Esophagus (tissue), 2 donors: Measurements from ENCODE around the gene SLC12A2. TPM values are rescaled to one million over a fixed set of nuclear protein-coding genes. Genes with fewer than 3 reads are reported as not detected.

ENCODE experiments used
- H3K27ac ChIP-seq, 2 donors: one replicate each; pipeline ENCODE4 v1.5.1; 2013; ENCODE audit warnings: low read depth in 2 of 2, mild to moderate bottlenecking in 2 of 2, inconsistent platforms in 1 of 2, low read length in 1 of 2, moderate library complexity in 1 of 2
- H3K27me3 ChIP-seq, 2 donors: one replicate each; pipeline ENCODE4 v1.6.1; 2013; ENCODE audit warnings: low read length in 2 of 2, control low read depth in 1 of 2, mild to moderate bottlenecking in 1 of 2; ENCODE audit not compliant: insufficient read depth in 2 of 2, control insufficient read depth in 1 of 2
- H3K36me3 ChIP-seq, 2 donors: one replicate each; pipeline ENCODE4 v1.6.1; 2013; ENCODE audit warnings: low read length in 1 of 2; ENCODE audit not compliant: control insufficient read depth in 2 of 2, insufficient read depth in 2 of 2
- H3K4me1 ChIP-seq, 2 donors: one replicate each; pipeline ENCODE4 v1.6.1; 2013; ENCODE audit warnings: low read length in 1 of 2; ENCODE audit not compliant: control insufficient read depth in 2 of 2, insufficient read depth in 2 of 2
- H3K4me3 ChIP-seq, 2 donors: one replicate each; pipeline ENCODE4 v1.5.1; 2013; ENCODE audit warnings: low read length in 2 of 2, mild to moderate bottlenecking in 2 of 2, low read depth in 1 of 2, moderate library complexity in 1 of 2
- H3K9me3 ChIP-seq, 2 donors: one replicate each; pipeline ENCODE4 v1.6.1; 2013; ENCODE audit warnings: mild to moderate bottlenecking in 2 of 2, low read depth in 1 of 2, low read length in 1 of 2, moderate library complexity in 1 of 2; ENCODE audit not compliant: control insufficient read depth in 2 of 2, insufficient read depth in 1 of 2
- WGBS, 2 donors: extraction: QIAGEN DNeasy Blood & Tissue Kit; methylation state at CpG; one replicate each; pipeline ENCODE4 v1.1.7; 2013; 5-methylcytosine and 5-hydroxymethylcytosine counted together
- polyA plus RNA-seq, 2 donors: library from polyadenylated mRNA; stranded (reverse); fragments of 200-250 nt; gene quantifications; one replicate each; pipeline ENCODE4 v1.2.3, GENCODE V29; 2013
- donor health status: healthy with polysubstance abuse.
- donor health status: Bipolar disorder and iron deficiency.

Gene SLC12A2
- polyA plus RNA-seq, 2 donors = 1.2 to 2.0 TPM

GRCh38 chr5:128074171-128074570 is 9.4 kb upstream of the SLC12A2 start:
- Histone ChIP-seq H3K36me3 (no peaks in the 10 kb centered on the region), H3K27ac (no peak overlapping the region), H3K27me3 (no peaks in the 10 kb centered on the region), H3K4me3 (no peak overlapping the region), H3K9me3 (no peaks in the 10 kb centered on the region), H3K4me1 (no peaks in the 10 kb centered on the region)

- H3K4me3 ChIP-seq = no peak overlapping the region
- H3K27ac ChIP-seq = no peak overlapping the region
- no peaks in the 10 kb centered on the region for H3K9me3 ChIP-seq
- no peaks in the 10 kb centered on the region for H3K27me3 ChIP-seq
- no peaks in the 10 kb centered on the region for H3K4me1 ChIP-seq
- no peaks in the 10 kb centered on the region for H3K36me3 ChIP-seq
Measured at GRCh38 chr5:128074953-128075352, 8.6 kb upstream of the SLC12A2 start.

- H3K4me1 ChIP-seq = peaks cover 0 to 1% of the 10 kb centered on the region in 2 donors
- H3K9me3 ChIP-seq = no peaks in the 10 kb centered on the region
- 80 to 97% methylated on average over 2 of the region's 2 CpGs for WGBS, 2 donors
- H3K4me3 ChIP-seq = no peak overlapping the region
- no peaks in the 10 kb centered on the region for H3K27me3 ChIP-seq
- no peak overlapping the region for H3K27ac ChIP-seq
- no peaks in the 10 kb centered on the region for H3K36me3 ChIP-seq
Measured at GRCh38 chr5:128077526-128077925, 6.0 kb upstream of the SLC12A2 start.

- H3K4me1 ChIP-seq = peaks cover 0 to 9% of the 10 kb centered on the region in 2 donors
- no peak overlapping the region for H3K27ac ChIP-seq
- H3K27me3 ChIP-seq = no peaks in the 10 kb centered on the region
- peak overlapping the region in 1 of 2 donors; percentile 88 for H3K4me3 ChIP-seq
- no peaks in the 10 kb centered on the region for H3K9me3 ChIP-seq
- WGBS, 2 donors = 47 to 54% methylated on average over 5 of the region's 5 CpGs
- H3K36me3 ChIP-seq = no peaks in the 10 kb centered on the region
Measured at GRCh38 chr5:128081111-128081851, 2.3 kb upstream of the SLC12A2 start.

GRCh38 chr5:128082551-128083032 is 974 bp upstream of the SLC12A2 start:
- no peaks in the 10 kb centered on the region for H3K36me3 ChIP-seq

GRCh38 chr5:128083811-128084227 is 253 bp downstream of the SLC12A2 start:
- Histone ChIP-seq H3K9me3 (no peaks in the 10 kb centered on the region), H3K27me3 (no peaks in the 10 kb centered on the region), H3K4me1 (peaks cover 0 to 9% of the 10 kb centered on the region in 2 donors), H3K4me3 (peak overlapping the region; percentile 88 to 100), H3K36me3 (no peaks in the 10 kb centered on the region), H3K27ac (peak overlapping the region; percentile 97 to 99)
- WGBS, 2 donors = 0 to 1% methylated on average over 26 to 53 of the region's 53 CpGs

More at GRCh38 chr5:128082551-128083032, 974 bp upstream of the SLC12A2 start:
- Histone ChIP-seq H3K27ac (peak overlapping the region; percentile 97 to 99), H3K4me1 (peaks cover 0 to 9% of the 10 kb centered on the region in 2 donors), H3K4me3 (peak overlapping the region; percentile 88 to 100), H3K27me3 (no peaks in the 10 kb centered on the region), H3K9me3 (no peaks in the 10 kb centered on the region)
- 0% methylated on average over 25 of the region's 25 CpGs for WGBS, 2 donors

GRCh38 chr5:128084228-128085167 is 932 bp downstream of the SLC12A2 start:
- H3K4me3 ChIP-seq = peak overlapping the region; percentile 88 to 100
- no peaks in the 10 kb centered on the region for H3K27me3 ChIP-seq
- peak overlapping the region; percentile 97 to 99 for H3K27ac ChIP-seq
- no peaks in the 10 kb centered on the region for H3K9me3 ChIP-seq
- H3K36me3 ChIP-seq = no peaks in the 10 kb centered on the region
- WGBS, 2 donors = 1 to 2% methylated on average over 46 to 71 of the region's 71 CpGs
- peaks cover 0 to 9% of the 10 kb centered on the region in 2 donors for H3K4me1 ChIP-seq

GRCh38 chr5:128085413-128085812 is 1.8 kb downstream of the SLC12A2 start:
- Histone ChIP-seq H3K27ac (no peak overlapping the region), H3K36me3 (no peaks in the 10 kb centered on the region), H3K9me3 (no peaks in the 10 kb centered on the region), H3K27me3 (no peaks in the 10 kb centered on the region), H3K4me1 (peaks cover 0 to 9% of the 10 kb centered on the region in 2 donors), H3K4me3 (peak overlapping the region in 1 of 2 donors; percentile 88)
- 44 to 48% methylated on average over 4 of the region's 4 CpGs for WGBS, 2 donors

- no peaks in the 10 kb centered on the region for H3K27me3 ChIP-seq
- no peaks in the 10 kb centered on the region for H3K4me1 ChIP-seq
- H3K27ac ChIP-seq = no peak overlapping the region
- H3K36me3 ChIP-seq = no peaks in the 10 kb centered on the region
- no peak overlapping the region for H3K4me3 ChIP-seq
- no peaks in the 10 kb centered on the region for H3K9me3 ChIP-seq
Measured at GRCh38 chr5:128091579-128091978, 8.0 kb downstream of the SLC12A2 start.
